GM10248 (cell line): ENCODE measurements around the gene PTPN21.

Experiments
- CTCF ChIA-PET: fragments of 300-600 bp; sonication (Branson Sonifier 250); formaldehyde crosslinking; extraction: SDS; loops from one replicate; lab custom pipeline; 2021; ENCODE audit warnings: antibody characterized with exemption; lab: Yijun Ruan, JAX
- POLR2A ChIA-PET: fragments of 350-650 bp; sonication (Branson Sonifier 250); formaldehyde crosslinking; extraction: SDS; loops from one replicate; lab custom pipeline; 2020; ENCODE audit warnings: antibody characterized with exemption; lab: Yijun Ruan, JAX
- DNase-seq: peaks from one replicate; pipeline ENCODE4 v3.0.0; 2012; ENCODE audit errors: extremely low spot score
- CTCF ChIP-seq: IDR thresholded peaks from 2 replicates; pipeline ENCODE4 v1.5.1; 2012; ENCODE audit warnings: mild to moderate bottlenecking, low read depth; ENCODE audit errors: extremely low read depth, missing control alignments, control extremely low read depth

PTPN21 gene

GRCh38 chr14:88559852-88560251, 5.0 kb upstream of the PTPN21 start:
- POLR2A ChIA-PET = no interaction called here
- CTCF ChIA-PET = interaction anchor here (0.9 to 1.3 kb wide), 3 partner anchors 65 to 69 kb away, joined by 3 to 4 read pairs (median 3); no protein-coding TSS in a partner anchor
- no peak for TF ChIP-seq CTCF
- no peak for DNase-seq

GRCh38 chr14:88556581-88556980, 1.8 kb upstream of the PTPN21 start:
- no peak for TF ChIP-seq CTCF
- POLR2A ChIA-PET = no interaction called here
- DNase-seq = no peak
- CTCF ChIA-PET = no interaction called here

GRCh38 chr14:88553886-88554456, 836 bp downstream of the PTPN21 start:
- DNase-seq = no peak
- ChIA-PET POLR2A (no interaction called here), CTCF (no interaction called here)
- TF ChIP-seq CTCF = no peak

- CTCF ChIA-PET = interaction anchor here (1.6 kb wide), 1 partner anchor 13 kb away, joined by 4 read pairs; no protein-coding TSS in a partner anchor
- POLR2A ChIA-PET = no interaction called here
- no peak for DNase-seq
Measured at GRCh38 chr14:88552876-88553275, 1.9 kb downstream of the PTPN21 start.

GRCh38 chr14:88551980-88552431, 2.8 kb downstream of the PTPN21 start:
- ChIA-PET POLR2A (no interaction called here), CTCF (interaction anchor here (1.6 kb wide), 1 partner anchor 12 kb away, joined by 4 read pairs; no protein-coding TSS in a partner anchor)
- DNase-seq = no peak
- no peak for TF ChIP-seq CTCF

More at GRCh38 chr14:88552876-88553275, 1.9 kb downstream of the PTPN21 start:
- no peak for TF ChIP-seq CTCF

- no peak for TF ChIP-seq CTCF
- ChIA-PET CTCF (interaction anchor here (1.6 kb wide), 1 partner anchor 12 kb away, joined by 4 read pairs; no protein-coding TSS in a partner anchor), POLR2A (no interaction called here)
- peak; percentile 49 for DNase-seq
Measured at GRCh38 chr14:88551094-88551870, 3.5 kb downstream of the PTPN21 start.
